Measurements from ENCODE around the gene NHS.

The NHS gene

GRCh38 chrX:17680732-17681413, 305.9 kb downstream of the NHS start:
- no peak for DNase-seq (ENCODE audit: low read depth)
- no peak for TF ChIP-seq CTCF (conservative IDR thresholded peaks at IDR 0.05; ENCODE audit: control insufficient read depth, insufficient read depth, low read depth, low read length)
- no peak overlapping the region for H3K4me3 ChIP-seq (ENCODE audit: control insufficient read depth, low read depth, low read length)

- no peak for DNase-seq (ENCODE audit: low read depth)
- no peak overlapping the region for H3K4me3 ChIP-seq (ENCODE audit: control insufficient read depth, low read depth, low read length)
- no peak for TF ChIP-seq CTCF (conservative IDR thresholded peaks at IDR 0.05; ENCODE audit: control insufficient read depth, insufficient read depth, low read depth, low read length)
These were observed 307.3 kb downstream of the NHS start for GRCh38 chrX:17682259-17682658.

GRCh38 chrX:17685026-17685425, 310.0 kb downstream of the NHS start:
- TF ChIP-seq CTCF (conservative IDR thresholded peaks at IDR 0.05; ENCODE audit: control insufficient read depth, insufficient read depth, low read depth, low read length): no peak
- DNase-seq (ENCODE audit: low read depth): no peak
- no peak overlapping the region for H3K4me3 ChIP-seq (ENCODE audit: control insufficient read depth, low read depth, low read length)

- DNase-seq (ENCODE audit: low read depth): no peak
- no peak overlapping the region for H3K4me3 ChIP-seq (ENCODE audit: control insufficient read depth, low read depth, low read length)
- TF ChIP-seq CTCF (conservative IDR thresholded peaks at IDR 0.05; ENCODE audit: control insufficient read depth, insufficient read depth, low read depth, low read length): no peak
These were observed 312.6 kb downstream of the NHS start for GRCh38 chrX:17687648-17688047.

- no peak overlapping the region for H3K4me3 ChIP-seq (ENCODE audit: control insufficient read depth, low read depth, low read length)
- TF ChIP-seq CTCF (conservative IDR thresholded peaks at IDR 0.05; ENCODE audit: control insufficient read depth, insufficient read depth, low read depth, low read length): peak; percentile 72
- peak; percentile 73 for DNase-seq (ENCODE audit: low read depth)
These were observed 315.0 kb downstream of the NHS start for GRCh38 chrX:17689971-17690409.

- peak; percentile 68 for DNase-seq (ENCODE audit: low read depth)
- TF ChIP-seq CTCF (conservative IDR thresholded peaks at IDR 0.05; ENCODE audit: control insufficient read depth, insufficient read depth, low read depth, low read length): no peak
- H3K4me3 ChIP-seq (ENCODE audit: control insufficient read depth, low read depth, low read length): no peak overlapping the region
These were observed 317.8 kb downstream of the NHS start for GRCh38 chrX:17692709-17693346.

Data from fibroblast of mammary gland (primary cell).